Stimulated activated CD8-positive, alpha-beta memory T cell treated with anti-CD3 and anti-CD28 coated beads, Interleukin-4, amount 100 ng/mL, for 4 hours (primary cell): Measurements from ENCODE around the gene SEMA4D.

Experiments used
- DNase-seq, 2 donors: peaks; one replicate each; pipeline ENCODE4 v3.0.0-alpha.2; 2020; ENCODE audit warnings: low read depth in 2 of 2, low spot score in 1 of 2

The SEMA4D gene

GRCh38 chr9:89414670-89415324 is 83.1 kb downstream of the SEMA4D start:
- no peak for DNase-seq

- no peak for DNase-seq
Observed at GRCh38 chr9:89413963-89414638, 83.8 kb downstream of the SEMA4D start.

DNA sequence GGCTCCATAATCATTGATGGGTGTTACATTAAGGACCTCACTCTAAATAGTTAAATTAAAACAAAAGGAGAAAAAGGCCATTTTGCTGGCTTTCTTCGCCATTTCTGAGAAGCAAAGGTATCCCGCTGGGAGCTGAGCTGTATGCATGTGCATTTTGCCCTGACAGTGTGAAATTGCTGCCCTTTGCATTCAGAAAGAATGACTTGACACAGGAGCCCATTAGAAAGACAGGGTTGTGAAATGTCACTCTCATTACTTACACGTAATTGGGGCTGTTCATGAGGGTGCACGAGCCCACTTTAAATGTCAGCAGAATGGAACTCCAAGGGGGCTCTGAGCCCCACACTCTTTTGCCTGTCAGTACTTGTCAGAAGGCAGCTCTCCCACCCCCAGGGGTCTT is 85.0 kb downstream of the SEMA4D start:
- DNase-seq: no peak

GRCh38 chr9:89412541-89412940 is 85.4 kb downstream of the SEMA4D start:
- no peak for DNase-seq

GRCh38 chr9:89411759-89412158 is 86.2 kb downstream of the SEMA4D start:
- no peak for DNase-seq

GRCh38 chr9:89410641-89411350 is 87.1 kb downstream of the SEMA4D start:
- no peak for DNase-seq

DNA sequence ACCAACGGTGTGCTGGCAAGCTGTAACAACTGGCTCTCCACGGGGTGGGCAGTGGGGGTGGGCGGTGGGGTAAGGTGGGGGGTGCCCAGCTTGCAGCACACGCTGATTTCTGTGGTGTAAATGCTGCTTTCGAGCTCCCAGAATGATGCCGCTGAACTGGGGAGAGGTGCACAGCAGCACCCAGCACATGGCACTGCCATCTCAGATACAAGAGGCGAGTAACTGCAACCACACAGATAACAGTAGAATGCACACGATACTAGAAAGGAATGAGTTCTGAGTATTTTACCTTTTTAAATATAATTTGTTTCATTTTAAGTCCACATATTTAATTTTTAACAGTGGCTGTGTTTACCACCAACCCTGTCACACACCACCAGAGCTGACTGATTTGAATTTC is 87.9 kb downstream of the SEMA4D start:
- no peak for DNase-seq

DNA sequence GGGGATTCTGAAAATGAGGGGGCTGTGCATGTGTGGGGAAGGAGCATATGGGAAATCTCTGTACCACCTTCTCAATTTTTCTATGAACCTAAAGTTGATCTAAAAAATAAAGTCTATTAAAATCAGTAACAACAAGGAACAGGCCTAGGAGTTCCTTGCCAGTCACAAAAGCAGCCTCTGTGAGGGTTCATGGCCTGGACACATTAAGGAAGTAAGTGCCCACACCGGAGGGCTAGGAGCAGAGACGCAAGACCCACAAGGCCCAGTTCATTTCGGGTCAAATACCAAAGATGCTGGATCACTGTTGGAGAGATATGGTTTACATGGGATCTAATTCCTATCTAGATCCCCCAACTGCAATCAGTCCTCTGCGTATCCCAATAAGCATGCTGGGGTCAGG is 88.4 kb downstream of the SEMA4D start:
- no peak for DNase-seq

GRCh38 chr9:89408628-89409101 is 89.2 kb downstream of the SEMA4D start:
- DNase-seq: peak in 1 of 2 donors; percentile 59

DNA sequence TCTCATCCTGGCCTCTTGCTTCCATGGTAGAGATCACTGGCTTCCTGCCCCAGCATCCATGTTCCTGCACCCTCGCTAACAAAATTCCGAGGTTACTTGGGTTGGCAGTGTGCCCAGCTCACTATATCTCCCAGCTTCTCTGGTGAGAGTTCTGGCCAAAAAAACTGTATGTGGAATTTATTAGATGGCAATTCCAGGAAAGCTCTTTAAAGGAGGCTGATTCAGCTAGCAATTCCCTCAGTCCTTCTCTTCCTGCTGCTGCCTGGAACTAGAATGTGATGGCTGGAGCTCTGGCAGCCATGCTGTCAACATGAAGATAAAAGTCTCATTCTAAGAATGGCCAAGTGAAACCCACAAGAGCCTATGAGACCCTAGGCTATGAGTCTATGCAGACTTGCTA is 90.8 kb downstream of the SEMA4D start:
- DNase-seq: no peak

GRCh38 chr9:89405826-89406225 is 92.1 kb downstream of the SEMA4D start:
- DNase-seq: no peak

GRCh38 chr9:89404074-89404473 is 93.8 kb downstream of the SEMA4D start:
- no peak for DNase-seq

GRCh38 chr9:89402695-89403427 is 95.1 kb downstream of the SEMA4D start:
- no peak for DNase-seq

GRCh38 chr9:89400403-89401116 is 97.4 kb downstream of the SEMA4D start:
- no peak for DNase-seq

DNA sequence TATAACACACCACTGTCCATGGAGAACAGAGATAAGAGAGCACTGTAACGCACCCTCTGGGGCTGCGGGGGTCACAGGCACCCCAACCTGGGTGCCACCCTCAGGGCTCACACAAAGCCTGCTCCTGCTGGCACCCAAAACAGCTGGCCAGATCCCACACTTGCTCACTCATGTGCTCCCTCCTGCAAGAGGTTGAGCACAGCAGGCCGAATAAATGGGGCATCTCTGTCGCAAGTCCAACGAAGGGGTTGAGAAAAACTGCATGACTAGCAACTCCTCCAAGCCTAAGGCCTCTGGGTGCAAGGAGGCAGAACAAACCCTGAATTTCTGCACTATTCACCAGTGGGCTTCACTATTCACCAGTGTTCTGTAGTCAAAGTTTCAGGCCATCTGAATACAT is 99.3 kb downstream of the SEMA4D start:
- DNase-seq: no peak

DNA sequence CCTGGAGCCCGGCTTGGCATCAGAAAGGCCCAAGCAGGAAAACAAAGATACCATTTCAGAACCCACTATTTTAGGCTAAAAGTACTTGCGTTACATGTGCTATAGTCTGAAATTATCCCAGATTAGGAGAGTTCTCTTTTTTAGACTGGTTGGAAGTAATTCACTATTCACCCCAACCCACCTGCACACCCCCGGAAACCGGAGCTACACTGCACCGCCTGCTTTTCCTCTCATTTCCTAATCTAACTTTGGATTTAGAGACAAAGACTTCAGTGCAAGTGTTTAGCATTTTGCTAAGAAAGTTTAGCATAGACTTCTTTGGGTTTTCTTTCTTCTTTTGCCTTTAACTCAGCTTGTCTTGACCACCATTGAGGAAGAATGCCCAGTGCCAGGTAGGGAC is 100.4 kb downstream of the SEMA4D start:
- no peak for DNase-seq

- no peak for DNase-seq
Observed at GRCh38 chr9:89395931-89396710, 101.8 kb downstream of the SEMA4D start.

GRCh38 chr9:89394412-89394811 is 103.5 kb downstream of the SEMA4D start:
- no peak for DNase-seq

- no peak for DNase-seq
Observed at GRCh38 chr9:89391585-89391984, 106.3 kb downstream of the SEMA4D start.

GRCh38 chr9:89390578-89391116 is 107.3 kb downstream of the SEMA4D start:
- DNase-seq: no peak
